Esophagus squamous epithelium (tissue), 5 donors: ENCODE measurements around the gene RGL1. TPM values are rescaled to one million over a fixed set of nuclear protein-coding genes. Genes with fewer than 3 reads are reported as not detected.

Experiments
- DNase-seq: peaks from one replicate; lab custom pipeline; 2025; lab: John Stamatoyannopoulos, UW
- H3K27ac ChIP-seq, 4 donors: fragments of 200-600 bp; sonication (generic); one replicate each; pipeline ENCODE4 v1.5.1; 2016 to 2019; ENCODE audit warnings: mild to moderate bottlenecking in 1 of 4
- H3K27me3 ChIP-seq, 4 donors: fragments of 200-600 bp; sonication (generic); 1 replicate in 3 of 4; 2 replicates in 1 of 4; pipeline versions ENCODE4 v1.5.1 to v1.6.0; 2017 to 2021; ENCODE audit warnings: antibody characterized with exemption in 1 of 4
- H3K36me3 ChIP-seq, 3 donors: fragments of 200-600 bp; sonication (generic); one replicate each; pipeline ENCODE4 v1.5.1; 2016 to 2019
- H3K4me1 ChIP-seq, 3 donors: fragments of 200-600 bp; sonication (generic); one replicate each; pipeline ENCODE4 v1.5.1; 2017 to 2019
- H3K4me3 ChIP-seq, 4 donors: fragments of 200-600 bp; sonication (generic); 1 replicate in 3 of 4; 2 replicates in 1 of 4; pipeline ENCODE4 v1.5.1; 2016 to 2019; ENCODE audit warnings: mild to moderate bottlenecking in 2 of 4, moderate library complexity in 1 of 4
- H3K9me3 ChIP-seq, 3 donors: fragments of 200-600 bp; sonication (generic); one replicate each; pipeline ENCODE4 v1.5.1; 2016 to 2019
- POLR2A ChIP-seq, 4 donors: fragments of 450-650 bp; IDR thresholded peaks; one replicate each; pipeline ENCODE4 v1.6.1; 2017; ENCODE audit warnings: antibody characterized with exemption in 4 of 4, mild to moderate bottlenecking in 4 of 4, moderate library complexity in 3 of 4
- WGBS, 2 donors: methylation state at CpG; one replicate each; pipeline ENCODE4 v1.1.5; 2018; 5-methylcytosine and 5-hydroxymethylcytosine counted together
- intact Hi-C: fragments of 100-400 bp; cut with DNase I; formaldehyde crosslinking; loops from one replicate; pipeline ENCODE4 v1.15.0; 2022
- total RNA-seq, 4 donors: library from RNA; depleted of rRNA; stranded (reverse); fragments of >200 nt; gene quantifications; one replicate each; pipeline ENCODE4 v1.1.0, GENCODE V29; 2016
- TF ChIP-seq, protein P1 (sequence below), 6 experiments: fragments of 450-650 bp in 4 of 6; fragments of 200-600 bp in 2 of 6; sonication (generic) in 2 of 6; IDR thresholded peaks; one replicate each; pipeline ENCODE4 v1.5.1; 2016 to 2019; ENCODE audit warnings: antibody characterized with exemption in 6 of 6, mild to moderate bottlenecking in 4 of 6, moderate library complexity in 4 of 6
- donor health status: DM: yes; HTN: yes; CAD: no.

RGL1 gene
- total RNA-seq, 4 donors from 2014 or later = 2.3 to 16.0 (median 5.7) TPM

DNA sequence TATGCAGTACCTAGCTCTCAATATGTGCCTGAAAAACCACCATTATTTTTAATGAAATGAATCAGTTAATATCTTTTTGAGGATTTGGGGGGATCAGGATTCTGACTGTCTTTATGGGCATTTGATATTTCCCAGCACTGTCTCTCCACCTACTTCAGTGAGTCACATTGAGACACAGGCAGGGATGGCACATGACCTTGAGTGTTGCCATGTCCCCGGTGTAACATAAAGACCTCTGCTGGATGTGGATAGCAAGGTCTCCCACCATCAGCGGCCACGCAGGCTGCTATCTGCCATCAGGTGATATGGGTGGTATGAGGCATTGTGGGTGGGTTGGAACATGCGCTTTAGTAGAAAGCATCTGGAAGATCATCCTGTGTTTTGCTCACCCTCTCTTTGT is 103.2 kb downstream of the RGL1 start:
- no peak for TF ChIP-seq POLR2A (IDR thresholded peaks at IDR 0.05)
- TF ChIP-seq, protein P1, sequence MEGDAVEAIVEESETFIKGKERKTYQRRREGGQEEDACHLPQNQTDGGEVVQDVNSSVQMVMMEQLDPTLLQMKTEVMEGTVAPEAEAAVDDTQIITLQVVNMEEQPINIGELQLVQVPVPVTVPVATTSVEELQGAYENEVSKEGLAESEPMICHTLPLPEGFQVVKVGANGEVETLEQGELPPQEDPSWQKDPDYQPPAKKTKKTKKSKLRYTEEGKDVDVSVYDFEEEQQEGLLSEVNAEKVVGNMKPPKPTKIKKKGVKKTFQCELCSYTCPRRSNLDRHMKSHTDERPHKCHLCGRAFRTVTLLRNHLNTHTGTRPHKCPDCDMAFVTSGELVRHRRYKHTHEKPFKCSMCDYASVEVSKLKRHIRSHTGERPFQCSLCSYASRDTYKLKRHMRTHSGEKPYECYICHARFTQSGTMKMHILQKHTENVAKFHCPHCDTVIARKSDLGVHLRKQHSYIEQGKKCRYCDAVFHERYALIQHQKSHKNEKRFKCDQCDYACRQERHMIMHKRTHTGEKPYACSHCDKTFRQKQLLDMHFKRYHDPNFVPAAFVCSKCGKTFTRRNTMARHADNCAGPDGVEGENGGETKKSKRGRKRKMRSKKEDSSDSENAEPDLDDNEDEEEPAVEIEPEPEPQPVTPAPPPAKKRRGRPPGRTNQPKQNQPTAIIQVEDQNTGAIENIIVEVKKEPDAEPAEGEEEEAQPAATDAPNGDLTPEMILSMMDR (IDR thresholded peaks at IDR 0.05) = no peak
- intact Hi-C loops = no loop called here
- Histone ChIP-seq H3K36me3 (peaks cover 0 to 81% (median 0%) of the 10 kb centered on the region in 3 donors), H3K27ac (no peak overlapping the region), H3K27me3 (no peaks in the 10 kb centered on the region), H3K4me3 (no peak overlapping the region), H3K9me3 (no peaks in the 10 kb centered on the region), H3K4me1 (no peaks in the 10 kb centered on the region)
- WGBS, 2 donors = 92% methylated on average over 3 of the region's 4 CpGs; no CpG with 5 or more reads in 1 of the 2 donors
- DNase-seq = no peak

DNA sequence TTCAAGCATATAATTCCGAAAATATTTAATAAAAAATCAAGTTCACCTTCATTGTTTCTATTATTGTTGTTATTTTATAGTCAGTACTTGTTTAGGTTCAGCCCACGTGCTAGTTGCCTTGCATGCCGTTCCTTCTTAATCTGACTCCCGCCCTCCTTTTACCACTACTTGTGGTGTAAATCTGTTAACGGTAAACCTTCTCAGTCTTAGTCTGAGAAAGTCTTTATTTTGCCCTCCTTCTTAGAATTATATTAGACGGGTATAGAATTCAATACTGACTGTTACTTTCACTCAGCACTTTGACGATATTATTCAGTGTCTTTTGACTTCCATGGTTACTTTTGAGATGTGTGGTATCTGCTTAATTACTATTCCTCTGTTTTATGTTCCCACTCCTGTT is 104.8 kb downstream of the RGL1 start:
- WGBS, 2 donors = 82 to 89% methylated on average over 7 of the region's 7 CpGs
- Histone ChIP-seq H3K9me3 (no peaks in the 10 kb centered on the region), H3K36me3 (peaks cover 0 to 93% (median 0%) of the 10 kb centered on the region in 3 donors), H3K4me3 (no peak overlapping the region), H3K27me3 (no peaks in the 10 kb centered on the region), H3K4me1 (peaks cover 0 to 11% (median 0%) of the 10 kb centered on the region in 3 donors), H3K27ac (no peak overlapping the region)
- intact Hi-C loops = no loop called here
- TF ChIP-seq, protein P1 (IDR thresholded peaks at IDR 0.05) = no peak
- DNase-seq = no peak

DNA sequence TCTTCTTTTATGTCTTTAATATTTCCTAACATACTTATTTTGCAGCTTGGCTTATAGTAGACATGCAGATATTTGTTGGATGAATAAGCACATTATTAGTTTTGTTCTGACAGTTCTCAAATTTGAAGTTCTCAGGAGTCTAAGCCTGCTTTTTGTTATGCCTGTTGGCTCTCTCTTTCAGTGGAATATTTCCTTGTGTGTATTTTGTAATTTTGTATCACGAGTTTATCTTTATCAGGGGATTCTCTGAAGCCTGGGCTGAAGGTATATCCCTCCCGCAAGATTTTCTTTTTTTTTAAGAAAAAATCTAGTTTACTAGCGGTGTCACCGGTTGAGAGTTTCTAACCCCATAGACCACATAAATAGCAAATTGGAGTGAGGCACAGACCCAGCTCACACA is 105.9 kb downstream of the RGL1 start:
- no peak overlapping the region for H3K4me3 ChIP-seq
- H3K27me3 ChIP-seq = no peaks in the 10 kb centered on the region
- H3K27ac ChIP-seq = no peak overlapping the region
- intact Hi-C loops = no loop called here
- no peak for DNase-seq
- no peak for TF ChIP-seq POLR2A (IDR thresholded peaks at IDR 0.05)
- TF ChIP-seq, protein P1 (IDR thresholded peaks at IDR 0.05) = no peak
- no peaks in the 10 kb centered on the region for H3K9me3 ChIP-seq
- peaks cover 0 to 81% (median 0%) of the 10 kb centered on the region in 3 donors for H3K36me3 ChIP-seq
- peaks cover 3 to 20% (median 6%) of the 10 kb centered on the region in 3 donors for H3K4me1 ChIP-seq
- WGBS, 2 donors = 57 to 62% methylated on average over 4 of the region's 4 CpGs

DNA sequence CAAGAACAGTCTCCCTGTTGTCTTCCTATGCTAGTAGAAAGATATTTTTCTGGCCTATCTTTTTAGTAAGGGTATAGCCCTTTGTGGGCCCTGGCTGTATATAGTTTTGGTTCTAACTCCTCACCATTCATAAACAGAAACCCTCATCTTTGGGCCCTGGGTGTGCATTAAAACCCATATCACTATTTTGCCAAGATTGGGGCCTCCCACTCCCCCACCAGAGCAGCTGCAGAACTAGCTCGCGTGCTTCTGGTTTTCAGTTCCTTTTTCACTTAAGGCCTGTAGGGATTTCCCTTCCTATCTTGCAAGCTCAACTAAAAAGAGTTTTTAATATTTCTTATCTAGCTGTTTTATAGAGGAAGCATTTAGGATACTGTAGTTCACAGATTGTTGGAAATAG is 106.4 kb downstream of the RGL1 start:
- TF ChIP-seq, protein P1 (IDR thresholded peaks at IDR 0.05) = no peak
- no peak for TF ChIP-seq POLR2A (IDR thresholded peaks at IDR 0.05)
- 65 to 92% methylated on average over 2 of the region's 2 CpGs for WGBS, 2 donors
- Histone ChIP-seq H3K27me3 (no peaks in the 10 kb centered on the region), H3K4me3 (no peak overlapping the region), H3K9me3 (no peaks in the 10 kb centered on the region), H3K27ac (no peak overlapping the region), H3K36me3 (peaks cover 0 to 77% (median 0%) of the 10 kb centered on the region in 3 donors), H3K4me1 (peaks cover 4 to 25% (median 9%) of the 10 kb centered on the region in 3 donors)
- intact Hi-C loops = no loop called here
- DNase-seq = no peak

DNA sequence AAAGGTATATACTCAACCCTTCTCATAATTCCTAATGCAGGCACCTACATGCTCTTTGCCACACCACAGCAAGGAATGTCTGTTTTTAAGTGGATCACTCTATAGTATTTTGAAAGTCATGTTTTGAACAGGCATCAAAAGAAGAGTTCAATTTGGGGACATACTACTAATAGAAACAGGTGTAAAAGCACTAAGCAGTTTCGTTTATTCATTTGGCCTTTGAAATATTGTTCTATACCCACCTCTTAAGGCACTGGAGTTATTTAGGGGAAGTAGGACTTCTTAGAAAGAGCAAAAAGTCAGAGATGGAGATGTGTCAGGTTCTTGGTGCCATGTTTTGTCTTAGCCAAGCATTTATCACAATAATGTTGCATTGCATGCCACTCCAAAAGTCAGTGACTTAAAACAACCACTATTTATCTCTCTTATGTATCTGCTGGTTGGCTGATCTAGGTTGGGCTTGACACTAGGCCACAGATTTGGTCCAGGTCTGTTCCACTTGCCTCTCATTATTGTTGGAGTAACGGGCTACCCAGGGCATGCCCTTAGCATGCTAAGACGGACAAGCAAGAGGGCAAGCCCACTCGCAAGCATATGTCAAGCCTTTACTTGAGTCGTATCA is 107.5 kb downstream of the RGL1 start:
- H3K36me3 ChIP-seq = peaks cover 0 to 74% (median 0%) of the 10 kb centered on the region in 3 donors

More for the DNA sequence above, 107.5 kb downstream of the RGL1 start:
- 74 to 82% methylated on average over 5 of the region's 5 CpGs for WGBS, 2 donors
- intact Hi-C loops = no loop called here
- TF ChIP-seq, protein P1 (IDR thresholded peaks at IDR 0.05) = no peak
- no peak for TF ChIP-seq POLR2A (IDR thresholded peaks at IDR 0.05)
- Histone ChIP-seq H3K9me3 (no peaks in the 10 kb centered on the region), H3K27ac (no peak overlapping the region), H3K27me3 (no peaks in the 10 kb centered on the region), H3K4me1 (peaks cover 4 to 27% (median 11%) of the 10 kb centered on the region in 3 donors), H3K4me3 (no peak overlapping the region)
- no peak for DNase-seq
